Neural cell (in vitro differentiated cells): ENCODE results near the gene FAM83C. TPM values are rescaled to one million over a fixed set of nuclear protein-coding genes. Genes with fewer than 3 reads are reported as not detected.

ENCODE experiments used
- H2AFZ ChIP-seq: fragments of 200-600, 300-800 bp; sonication (generic), shearing (Covaris generic); 2 replicates; pipeline ENCODE4 v1.6.0; 2014; ENCODE audit warnings: low read depth, mild to moderate bottlenecking, antibody characterized with exemption, low read length, moderate library complexity
- H3F3A ChIP-seq: fragments of 200-600 bp; shearing (Covaris generic); 2 replicates; pipeline ENCODE4 v1.6.1; 2016; ENCODE audit warnings: mild to moderate bottlenecking, moderate library complexity, mixed read lengths, antibody characterized with exemption, low read length; ENCODE audit not compliant: insufficient read depth, poor library complexity, severe bottlenecking
- H3K27ac ChIP-seq: fragments of 200-600, 300-800 bp; sonication (generic), shearing (Covaris generic); 2 replicates; pipeline ENCODE4 v1.5.1; 2014; ENCODE audit warnings: mild to moderate bottlenecking, low read length, moderate library complexity
- H3K27me3 ChIP-seq: fragments of 300-800, 200-600 bp; sonication (generic), shearing (Covaris generic); 2 replicates; pipeline ENCODE4 v1.6.0; 2014; ENCODE audit warnings: mild to moderate bottlenecking, low read depth, low read length, moderate library complexity; ENCODE audit not compliant: insufficient read depth
- H3K36me3 ChIP-seq: fragments of 300-800, 200-600 bp; sonication (generic), shearing (Covaris generic); 2 replicates; pipeline ENCODE4 v1.5.1; 2014; ENCODE audit warnings: mild to moderate bottlenecking, antibody characterized with exemption, low read length, moderate library complexity; ENCODE audit not compliant: insufficient read depth
- H3K4me2 ChIP-seq: fragments of 300-800, 200-600 bp; sonication (generic), shearing (Covaris generic); 2 replicates; pipeline ENCODE4 v1.6.0; 2014; ENCODE audit warnings: mild to moderate bottlenecking, low read length
- H3K4me3 ChIP-seq: fragments of 300-800, 200-600 bp; sonication (generic), shearing (Covaris generic); 2 replicates; pipeline ENCODE4 v1.5.1; 2014; ENCODE audit warnings: mild to moderate bottlenecking, low read length, moderate library complexity
- H3K79me2 ChIP-seq: fragments of 200-600 bp; shearing (Covaris generic); replicated peaks from 2 replicates; pipeline ENCODE4 v1.6.0; 2014; ENCODE audit warnings: mild to moderate bottlenecking, low read length, moderate library complexity; ENCODE audit not compliant: insufficient read depth
- H3K9ac ChIP-seq: fragments of 300-800, 200-600 bp; sonication (generic), shearing (Covaris generic); 2 replicates; pipeline ENCODE4 v1.6.1; 2016; ENCODE audit warnings: mild to moderate bottlenecking, low read length, mixed read lengths
- H3K9me2 ChIP-seq: fragments of 200-600 bp; shearing (Covaris generic); 2 replicates; pipeline ENCODE4 v1.6.1; 2016; ENCODE audit warnings: mild to moderate bottlenecking, low read length, mixed read lengths; ENCODE audit not compliant: insufficient read depth
- H3K9me3 ChIP-seq: fragments of 200-600, 300-800 bp; sonication (generic), shearing (Covaris generic); 2 replicates; pipeline ENCODE4 v1.6.1; 2016; ENCODE audit warnings: mild to moderate bottlenecking, mixed run types, low read length, moderate library complexity, mixed read lengths
- H4K20me1 ChIP-seq: fragments of 200-600 bp; shearing (Covaris generic); 2 replicates; pipeline ENCODE4 v1.6.1; 2016; ENCODE audit warnings: mild to moderate bottlenecking, mixed run types; ENCODE audit not compliant: insufficient read depth
- EP300 ChIP-seq: fragments of 450-650 bp; conservative IDR thresholded peaks from 2 replicates; pipeline ENCODE4 v1.6.1; 2014; ENCODE audit warnings: antibody characterized with exemption, mild to moderate bottlenecking, moderate library complexity; ENCODE audit not compliant: poor library complexity, severe bottlenecking
- EZH2 ChIP-seq: fragments of 200-600, 300-800 bp; shearing (Covaris generic), sonication (generic); IDR thresholded peaks from 2 replicates; pipeline ENCODE4 v1.6.1; 2014; ENCODE audit warnings: antibody characterized with exemption, low read length, borderline replicate concordance, mild to moderate bottlenecking; ENCODE audit not compliant: insufficient read depth, poor library complexity, severe bottlenecking
- MXI1 ChIP-seq: fragments of 450-650 bp; conservative IDR thresholded peaks from 2 replicates; pipeline ENCODE4 v1.6.1; 2014; ENCODE audit warnings: antibody characterized with exemption, mild to moderate bottlenecking; ENCODE audit not compliant: poor library complexity, severe bottlenecking
- POLR2AphosphoS5 ChIP-seq: IDR thresholded peaks from 2 replicates; pipeline ENCODE4 v1.6.1; 2012
- RAD21 ChIP-seq: fragments of 450-650 bp; conservative IDR thresholded peaks from 2 replicates; pipeline ENCODE4 v1.6.1; 2014; ENCODE audit warnings: antibody characterized with exemption, mild to moderate bottlenecking, moderate library complexity
- SMC3 ChIP-seq: fragments of 450-650 bp; conservative IDR thresholded peaks from 2 replicates; pipeline ENCODE4 v1.6.1; 2014; ENCODE audit warnings: antibody characterized with exemption, mild to moderate bottlenecking, moderate library complexity; ENCODE audit not compliant: poor library complexity
- polyA plus RNA-seq: library from polyadenylated mRNA; depleted of rRNA; stranded (reverse); fragments of >200 nt; gene quantifications from 2 replicates; pipeline ENCODE4 v1.2.3, GENCODE V29; 2014
- TF ChIP-seq, protein P1 (sequence below): fragments of 450-650 bp; IDR thresholded peaks from 2 replicates; pipeline ENCODE4 v1.5.1; 2014; ENCODE audit warnings: antibody characterized with exemption, mild to moderate bottlenecking, moderate library complexity; ENCODE audit not compliant: poor library complexity, severe bottlenecking
- TF ChIP-seq, protein P2 (sequence below): IDR thresholded peaks from 2 replicates; pipeline ENCODE4 v1.6.1; 2012; ENCODE audit warnings: borderline replicate concordance

Gene FAM83C
- polyA plus RNA-seq, 1 donor from 2014 or later = not detected

GRCh38 chr20:35333606-35334005 is 41.4 kb upstream of the FAM83C start:
- Histone ChIP-seq H3F3A (no peaks in the 10 kb centered on the region), H2AFZ (no peak overlapping the region), H3K36me3 (no peaks in the 10 kb centered on the region), H3K79me2 (no peaks in the 10 kb centered on the region), H3K4me2 (no peak overlapping the region), H3K9me2 (no peaks in the 10 kb centered on the region), H4K20me1 (no peaks in the 10 kb centered on the region), H3K27me3 (no peaks in the 10 kb centered on the region), H3K4me3 (no peak overlapping the region), H3K9ac (no peak overlapping the region), H3K27ac (no peak overlapping the region), H3K9me3 (no peaks in the 10 kb centered on the region)
- TF ChIP-seq EZH2 = no peak
- TF ChIP-seq, protein P1, sequence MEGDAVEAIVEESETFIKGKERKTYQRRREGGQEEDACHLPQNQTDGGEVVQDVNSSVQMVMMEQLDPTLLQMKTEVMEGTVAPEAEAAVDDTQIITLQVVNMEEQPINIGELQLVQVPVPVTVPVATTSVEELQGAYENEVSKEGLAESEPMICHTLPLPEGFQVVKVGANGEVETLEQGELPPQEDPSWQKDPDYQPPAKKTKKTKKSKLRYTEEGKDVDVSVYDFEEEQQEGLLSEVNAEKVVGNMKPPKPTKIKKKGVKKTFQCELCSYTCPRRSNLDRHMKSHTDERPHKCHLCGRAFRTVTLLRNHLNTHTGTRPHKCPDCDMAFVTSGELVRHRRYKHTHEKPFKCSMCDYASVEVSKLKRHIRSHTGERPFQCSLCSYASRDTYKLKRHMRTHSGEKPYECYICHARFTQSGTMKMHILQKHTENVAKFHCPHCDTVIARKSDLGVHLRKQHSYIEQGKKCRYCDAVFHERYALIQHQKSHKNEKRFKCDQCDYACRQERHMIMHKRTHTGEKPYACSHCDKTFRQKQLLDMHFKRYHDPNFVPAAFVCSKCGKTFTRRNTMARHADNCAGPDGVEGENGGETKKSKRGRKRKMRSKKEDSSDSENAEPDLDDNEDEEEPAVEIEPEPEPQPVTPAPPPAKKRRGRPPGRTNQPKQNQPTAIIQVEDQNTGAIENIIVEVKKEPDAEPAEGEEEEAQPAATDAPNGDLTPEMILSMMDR = no peak
- TF ChIP-seq EP300 = no peak
- TF ChIP-seq MXI1 = no peak

- no peaks in the 10 kb centered on the region for H3K9me3 ChIP-seq
- H2AFZ ChIP-seq = no peak overlapping the region
- no peaks in the 10 kb centered on the region for H3K9me2 ChIP-seq
- H3K4me2 ChIP-seq = no peak overlapping the region
- H4K20me1 ChIP-seq = no peaks in the 10 kb centered on the region
- no peaks in the 10 kb centered on the region for H3F3A ChIP-seq
- no peaks in the 10 kb centered on the region for H3K27me3 ChIP-seq
- no peak overlapping the region for H3K27ac ChIP-seq
- no peak overlapping the region for H3K4me3 ChIP-seq
- TF ChIP-seq POLR2AphosphoS5 = no peak
- no peak overlapping the region for H3K9ac ChIP-seq
- no peaks in the 10 kb centered on the region for H3K36me3 ChIP-seq
- no peaks in the 10 kb centered on the region for H3K79me2 ChIP-seq
Measured at GRCh38 chr20:35332540-35333200, 40.4 kb upstream of the FAM83C start.

- Histone ChIP-seq H3F3A (no peaks in the 10 kb centered on the region), H3K9me3 (no peaks in the 10 kb centered on the region), H2AFZ (no peak overlapping the region), H3K27ac (no peak overlapping the region), H3K9ac (no peak overlapping the region), H3K4me2 (no peak overlapping the region), H4K20me1 (no peaks in the 10 kb centered on the region), H3K9me2 (no peaks in the 10 kb centered on the region), H3K79me2 (no peaks in the 10 kb centered on the region), H3K4me3 (no peak overlapping the region), H3K36me3 (no peaks in the 10 kb centered on the region), H3K27me3 (no peaks in the 10 kb centered on the region)
- TF ChIP-seq, protein P2, sequence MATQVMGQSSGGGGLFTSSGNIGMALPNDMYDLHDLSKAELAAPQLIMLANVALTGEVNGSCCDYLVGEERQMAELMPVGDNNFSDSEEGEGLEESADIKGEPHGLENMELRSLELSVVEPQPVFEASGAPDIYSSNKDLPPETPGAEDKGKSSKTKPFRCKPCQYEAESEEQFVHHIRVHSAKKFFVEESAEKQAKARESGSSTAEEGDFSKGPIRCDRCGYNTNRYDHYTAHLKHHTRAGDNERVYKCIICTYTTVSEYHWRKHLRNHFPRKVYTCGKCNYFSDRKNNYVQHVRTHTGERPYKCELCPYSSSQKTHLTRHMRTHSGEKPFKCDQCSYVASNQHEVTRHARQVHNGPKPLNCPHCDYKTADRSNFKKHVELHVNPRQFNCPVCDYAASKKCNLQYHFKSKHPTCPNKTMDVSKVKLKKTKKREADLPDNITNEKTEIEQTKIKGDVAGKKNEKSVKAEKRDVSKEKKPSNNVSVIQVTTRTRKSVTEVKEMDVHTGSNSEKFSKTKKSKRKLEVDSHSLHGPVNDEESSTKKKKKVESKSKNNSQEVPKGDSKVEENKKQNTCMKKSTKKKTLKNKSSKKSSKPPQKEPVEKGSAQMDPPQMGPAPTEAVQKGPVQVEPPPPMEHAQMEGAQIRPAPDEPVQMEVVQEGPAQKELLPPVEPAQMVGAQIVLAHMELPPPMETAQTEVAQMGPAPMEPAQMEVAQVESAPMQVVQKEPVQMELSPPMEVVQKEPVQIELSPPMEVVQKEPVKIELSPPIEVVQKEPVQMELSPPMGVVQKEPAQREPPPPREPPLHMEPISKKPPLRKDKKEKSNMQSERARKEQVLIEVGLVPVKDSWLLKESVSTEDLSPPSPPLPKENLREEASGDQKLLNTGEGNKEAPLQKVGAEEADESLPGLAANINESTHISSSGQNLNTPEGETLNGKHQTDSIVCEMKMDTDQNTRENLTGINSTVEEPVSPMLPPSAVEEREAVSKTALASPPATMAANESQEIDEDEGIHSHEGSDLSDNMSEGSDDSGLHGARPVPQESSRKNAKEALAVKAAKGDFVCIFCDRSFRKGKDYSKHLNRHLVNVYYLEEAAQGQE = no peak
- TF ChIP-seq EZH2 = no peak
- no peak for TF ChIP-seq MXI1
- no peak for TF ChIP-seq SMC3
- no peak for TF ChIP-seq RAD21
- no peak for TF ChIP-seq EP300
- TF ChIP-seq, protein P1 = peak; percentile 13
Measured at GRCh38 chr20:35329435-35330139, 37.4 kb upstream of the FAM83C start.
